Measurements from ENCODE around the gene ADAP1.

ADAP1 gene

DNA sequence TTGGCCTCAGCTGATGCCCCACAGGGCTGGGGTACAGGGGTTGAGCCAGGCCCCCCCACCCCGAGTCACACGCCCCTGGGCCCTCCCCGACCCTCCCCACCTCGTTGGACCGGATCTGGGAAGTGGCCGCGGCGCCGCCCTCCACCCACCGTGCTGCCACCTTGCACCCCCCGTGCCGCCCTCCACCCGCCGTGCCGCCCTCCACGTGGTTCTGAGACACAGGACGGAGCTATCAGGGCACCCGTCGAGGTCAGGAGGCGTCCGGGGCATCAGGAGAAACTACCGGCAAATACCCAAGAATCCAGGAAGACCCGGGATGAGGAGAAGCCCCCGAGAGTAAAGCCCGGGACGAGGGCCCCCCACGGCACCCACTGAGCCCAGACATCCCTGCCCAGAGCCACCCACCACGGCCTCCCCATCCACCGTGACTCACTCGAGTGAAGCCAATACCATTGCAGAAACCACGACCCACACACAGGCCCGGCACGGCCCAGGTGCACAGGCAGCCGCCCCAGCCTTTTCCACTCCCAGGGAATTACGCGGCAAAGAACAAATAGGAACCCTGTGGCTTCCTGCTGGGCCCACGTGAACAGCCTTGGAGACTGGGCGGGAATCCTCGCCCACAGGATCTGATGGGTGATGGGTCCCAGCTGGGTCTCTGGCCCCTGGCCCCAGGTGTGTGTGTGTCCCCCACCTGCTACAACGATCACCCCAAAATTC, 34.0 kb downstream of the ADAP1 start:
- no peak for DNase-seq (ENCODE audit: low read depth)
- H3K4me3 ChIP-seq (ENCODE audit: low read depth, low read length): no peak overlapping the region
- in situ Hi-C loops (cut with HindIII; ENCODE audit: low sequenced_read_pairs): no loop called here
- TF ChIP-seq, protein P1, sequence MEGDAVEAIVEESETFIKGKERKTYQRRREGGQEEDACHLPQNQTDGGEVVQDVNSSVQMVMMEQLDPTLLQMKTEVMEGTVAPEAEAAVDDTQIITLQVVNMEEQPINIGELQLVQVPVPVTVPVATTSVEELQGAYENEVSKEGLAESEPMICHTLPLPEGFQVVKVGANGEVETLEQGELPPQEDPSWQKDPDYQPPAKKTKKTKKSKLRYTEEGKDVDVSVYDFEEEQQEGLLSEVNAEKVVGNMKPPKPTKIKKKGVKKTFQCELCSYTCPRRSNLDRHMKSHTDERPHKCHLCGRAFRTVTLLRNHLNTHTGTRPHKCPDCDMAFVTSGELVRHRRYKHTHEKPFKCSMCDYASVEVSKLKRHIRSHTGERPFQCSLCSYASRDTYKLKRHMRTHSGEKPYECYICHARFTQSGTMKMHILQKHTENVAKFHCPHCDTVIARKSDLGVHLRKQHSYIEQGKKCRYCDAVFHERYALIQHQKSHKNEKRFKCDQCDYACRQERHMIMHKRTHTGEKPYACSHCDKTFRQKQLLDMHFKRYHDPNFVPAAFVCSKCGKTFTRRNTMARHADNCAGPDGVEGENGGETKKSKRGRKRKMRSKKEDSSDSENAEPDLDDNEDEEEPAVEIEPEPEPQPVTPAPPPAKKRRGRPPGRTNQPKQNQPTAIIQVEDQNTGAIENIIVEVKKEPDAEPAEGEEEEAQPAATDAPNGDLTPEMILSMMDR (IDR thresholded peaks at IDR 0.05; ENCODE audit: low read depth, low read length, missing control alignments): no peak

DNA sequence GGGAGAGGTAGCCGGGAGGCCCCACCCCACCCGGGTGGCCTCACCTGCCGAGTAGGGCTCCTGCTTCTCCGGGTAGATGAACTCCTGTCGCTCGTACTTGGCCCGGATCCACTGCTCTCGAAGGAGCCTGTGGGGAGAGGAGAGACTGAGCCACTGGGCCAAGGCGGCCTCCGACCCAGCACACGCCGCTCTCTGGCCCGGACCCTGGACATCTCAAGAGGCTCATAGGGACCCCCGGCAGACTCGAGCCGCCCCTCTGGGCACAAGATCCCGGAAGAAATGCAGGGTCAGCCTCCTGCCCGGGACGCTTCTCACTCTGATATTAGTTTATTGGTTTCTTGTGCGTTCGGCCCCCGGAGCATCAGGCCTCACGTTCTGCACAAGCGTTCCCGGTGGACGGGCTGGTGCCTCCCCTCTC, 34.5 kb downstream of the ADAP1 start:
- in situ Hi-C loops (cut with HindIII; ENCODE audit: low sequenced_read_pairs): no loop called here
- no peak overlapping the region for H3K4me3 ChIP-seq (ENCODE audit: low read depth, low read length)
- DNase-seq (ENCODE audit: low read depth): no peak
- TF ChIP-seq, protein P1 (IDR thresholded peaks at IDR 0.05; ENCODE audit: low read depth, low read length, missing control alignments): no peak

DNA sequence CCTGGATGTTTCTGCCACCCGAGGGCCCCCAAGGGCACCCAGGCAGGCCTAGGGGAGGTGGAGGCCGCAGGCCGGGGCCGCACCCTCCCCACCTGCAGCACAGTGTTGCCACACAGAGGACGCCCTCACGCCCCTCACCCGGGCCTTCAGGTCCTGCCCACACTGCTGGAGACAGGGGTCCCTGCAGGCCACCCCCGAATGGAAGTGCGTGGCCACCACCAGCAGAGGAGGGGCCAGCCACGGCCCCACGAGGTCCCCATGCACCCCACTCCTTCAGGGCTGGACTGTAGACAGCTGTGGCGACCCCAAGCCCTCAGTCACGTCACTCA, 35.4 kb downstream of the ADAP1 start:
- DNase-seq (ENCODE audit: low read depth): no peak

DNA sequence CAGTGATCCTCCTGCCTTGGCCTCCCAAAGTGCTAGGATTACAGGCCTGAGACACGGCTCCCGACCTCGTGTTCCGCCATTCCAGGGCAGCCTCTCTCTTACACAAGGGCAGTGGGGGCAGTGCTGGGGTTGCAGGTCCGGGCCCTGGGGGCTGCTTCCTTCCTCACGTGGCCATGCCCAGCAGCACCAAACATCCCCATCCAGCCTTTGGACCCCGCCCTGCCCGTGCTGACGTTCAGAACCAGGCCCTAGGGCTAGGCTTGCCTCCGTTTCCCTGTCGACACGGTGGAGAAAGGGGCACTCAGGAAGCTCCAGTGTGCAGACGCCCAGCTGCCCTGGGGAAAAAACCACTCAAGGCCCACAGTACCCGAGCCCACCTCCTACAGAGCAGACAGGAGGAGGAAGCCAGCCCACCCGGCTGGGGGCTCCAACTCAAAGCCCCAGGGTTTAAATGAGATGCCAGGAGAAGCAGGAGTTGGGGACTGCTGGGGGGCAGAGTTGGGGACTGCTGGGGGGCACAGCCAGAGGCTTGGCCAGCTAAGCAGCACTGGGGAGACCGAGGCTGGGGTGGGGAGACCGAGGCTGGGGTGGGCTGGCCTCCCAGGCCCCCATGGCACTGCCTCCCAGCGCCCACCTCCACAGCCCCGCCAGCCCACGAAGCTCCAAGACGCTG, 35.9 kb downstream of the ADAP1 start:
- TF ChIP-seq, protein P1 (IDR thresholded peaks at IDR 0.05; ENCODE audit: low read depth, low read length, missing control alignments): no peak
- in situ Hi-C loops (cut with HindIII; ENCODE audit: low sequenced_read_pairs): no loop called here
- H3K4me3 ChIP-seq (ENCODE audit: low read depth, low read length): no peak overlapping the region
- no peak for DNase-seq (ENCODE audit: low read depth)

More for the DNA sequence above, 35.4 kb downstream of the ADAP1 start:
- in situ Hi-C loops (cut with HindIII; ENCODE audit: low sequenced_read_pairs): no loop called here
- TF ChIP-seq, protein P1 (IDR thresholded peaks at IDR 0.05; ENCODE audit: low read depth, low read length, missing control alignments): no peak
- no peak overlapping the region for H3K4me3 ChIP-seq (ENCODE audit: low read depth, low read length)

DNA sequence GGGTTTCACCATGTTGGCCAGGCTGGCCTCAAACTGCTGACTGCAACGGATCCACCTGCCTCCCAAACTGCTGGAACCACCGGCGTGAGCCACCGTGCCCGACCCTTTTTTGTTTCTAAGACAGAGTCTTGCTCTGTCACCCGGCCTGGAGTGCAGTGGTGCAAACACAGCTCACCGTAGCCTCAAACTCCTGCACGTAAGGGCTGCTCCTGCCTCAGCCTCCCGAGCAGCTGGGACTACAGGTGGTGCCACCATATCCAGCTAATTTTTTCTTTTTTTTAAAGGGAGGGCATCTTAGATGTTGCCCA, 36.4 kb downstream of the ADAP1 start:
- TF ChIP-seq, protein P1 (IDR thresholded peaks at IDR 0.05; ENCODE audit: low read depth, low read length, missing control alignments): no peak
- H3K4me3 ChIP-seq (ENCODE audit: low read depth, low read length): no peak overlapping the region
- no peak for DNase-seq (ENCODE audit: low read depth)
- in situ Hi-C loops (cut with HindIII; ENCODE audit: low sequenced_read_pairs): no loop called here

DNA sequence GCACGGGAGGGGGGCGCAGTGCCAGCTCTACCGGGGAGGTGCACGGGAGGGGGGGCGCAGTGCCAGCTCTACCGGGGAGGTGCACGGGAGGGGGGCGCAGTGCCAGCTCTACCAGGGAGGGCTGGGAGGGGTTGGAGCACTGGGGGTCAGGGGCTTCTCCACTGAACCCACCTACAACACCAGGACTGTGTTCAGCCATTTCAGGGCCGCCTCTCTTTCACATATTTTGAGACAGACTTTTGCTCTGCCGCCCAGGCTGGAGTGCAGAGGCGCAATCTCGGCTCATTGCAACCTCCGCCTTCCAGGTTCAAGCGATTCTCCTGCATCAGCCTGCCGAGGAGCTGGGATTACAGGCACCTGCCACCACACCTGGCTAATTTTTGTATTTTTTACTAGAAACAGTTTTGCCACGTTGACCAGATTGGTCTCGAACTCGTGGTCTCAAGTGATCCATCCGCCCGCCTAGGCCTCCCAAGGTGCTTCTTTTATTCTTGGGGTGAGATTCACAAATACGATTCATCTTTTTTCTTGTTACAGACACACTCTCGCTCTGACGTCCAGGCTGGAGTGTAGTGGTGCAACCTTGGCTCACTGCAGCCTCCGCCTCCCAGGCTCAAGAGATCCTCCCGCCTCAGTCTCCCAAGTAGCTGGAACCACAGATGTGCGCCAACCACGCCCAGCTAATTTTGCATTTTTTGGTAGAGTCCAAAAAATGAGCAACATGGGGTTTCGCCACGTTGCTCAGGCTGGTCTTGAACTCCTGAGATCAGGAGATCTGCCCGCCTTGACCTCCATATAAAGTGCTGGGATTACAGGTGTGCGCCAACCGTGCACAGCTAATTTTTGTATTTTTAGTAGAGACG, 37.0 kb downstream of the ADAP1 start:
- no peak overlapping the region for H3K4me3 ChIP-seq (ENCODE audit: low read depth, low read length)
- no peak for DNase-seq (ENCODE audit: low read depth)
- TF ChIP-seq, protein P1 (IDR thresholded peaks at IDR 0.05; ENCODE audit: low read depth, low read length, missing control alignments): no peak
- in situ Hi-C loops (cut with HindIII; ENCODE audit: low sequenced_read_pairs): no loop called here

All from astrocyte of the cerebellum (primary cell).